Measurements from ENCODE around the gene MIX23. TPM values are rescaled to one million over a fixed set of nuclear protein-coding genes. Genes with fewer than 3 reads are reported as not detected.

Gene MIX23
- total RNA-seq, 4 donors from 2014 or later, result 9.9 to 32.8 (median 23.3) TPM

DNA sequence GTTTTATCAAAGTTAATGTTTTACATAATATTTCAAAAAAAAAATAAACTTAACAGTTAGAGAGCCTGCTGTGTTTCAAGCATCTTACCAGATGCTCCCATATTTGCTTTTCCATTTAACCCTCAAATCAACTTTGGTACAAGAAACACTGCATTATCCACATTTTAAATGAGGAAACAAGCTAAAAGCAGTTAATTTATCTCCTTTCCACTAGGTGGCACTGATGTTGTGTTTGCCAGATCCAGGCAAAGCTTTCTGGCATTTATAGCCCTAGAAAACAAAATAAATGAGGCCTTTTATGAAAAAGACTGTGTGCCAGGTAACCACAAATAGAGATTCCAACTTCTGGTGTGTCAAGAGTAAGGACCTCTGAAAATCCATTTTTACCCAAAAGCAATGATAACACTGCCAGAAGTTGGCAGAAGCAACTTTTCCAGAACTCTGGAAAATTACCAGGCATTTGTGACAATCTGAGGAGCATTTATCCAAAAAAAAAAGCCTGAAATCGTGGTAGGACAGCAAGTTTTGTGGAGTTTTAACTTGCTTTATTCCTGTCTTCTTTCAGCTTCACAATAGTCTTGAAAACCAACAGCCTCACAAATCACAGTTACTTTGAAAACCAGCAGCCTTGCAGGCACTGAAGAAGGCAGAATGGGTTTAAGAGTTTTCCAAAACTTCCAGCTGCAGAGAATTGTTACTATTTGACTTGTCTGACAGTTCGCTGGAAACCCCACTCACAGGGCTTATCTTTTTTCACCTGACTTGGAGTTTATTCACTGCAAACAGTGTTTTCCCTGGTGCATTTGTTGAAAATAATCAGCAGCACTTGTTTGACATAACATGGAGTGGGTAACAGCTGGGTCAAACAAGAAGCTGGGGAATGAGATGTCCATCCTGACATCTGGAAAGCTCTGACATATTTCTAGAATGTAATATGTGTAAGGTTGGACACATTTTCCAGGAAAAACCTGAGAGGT is 10.1 kb upstream of the MIX23 start:
- H3K36me3 ChIP-seq, result peaks cover 0 to 5% (median 0%) of the 10 kb centered on the region in 3 donors
- H3K4me3 ChIP-seq, result no peak overlapping the region
- TF ChIP-seq CTCF (IDR thresholded peaks at IDR 0.05) (peak; percentile 40 to 78 (median 75)), POLR2A (IDR thresholded peaks at IDR 0.05) (no peak)
- no peaks in the 10 kb centered on the region for H3K4me1 ChIP-seq
- no peaks in the 10 kb centered on the region for H3K27me3 ChIP-seq
- no peak overlapping the region for H3K27ac ChIP-seq
- no peaks in the 10 kb centered on the region for H3K9me3 ChIP-seq
- DNase-seq, result no peak

GRCh38 chr3:122391681-122392446 is 8.8 kb upstream of the MIX23 start:
- TF ChIP-seq CTCF (IDR thresholded peaks at IDR 0.05) (no peak), POLR2A (IDR thresholded peaks at IDR 0.05) (no peak)
- Histone ChIP-seq H3K9me3 (no peaks in the 10 kb centered on the region), H3K4me1 (no peaks in the 10 kb centered on the region), H3K4me3 (no peak overlapping the region), H3K27ac (no peak overlapping the region), H3K36me3 (peaks cover 0 to 5% (median 0%) of the 10 kb centered on the region in 3 donors), H3K27me3 (no peaks in the 10 kb centered on the region)
- no peak for DNase-seq

- H3K27ac ChIP-seq, result no peak overlapping the region
Measured at GRCh38 chr3:122390665-122391064, 7.6 kb upstream of the MIX23 start.

DNA sequence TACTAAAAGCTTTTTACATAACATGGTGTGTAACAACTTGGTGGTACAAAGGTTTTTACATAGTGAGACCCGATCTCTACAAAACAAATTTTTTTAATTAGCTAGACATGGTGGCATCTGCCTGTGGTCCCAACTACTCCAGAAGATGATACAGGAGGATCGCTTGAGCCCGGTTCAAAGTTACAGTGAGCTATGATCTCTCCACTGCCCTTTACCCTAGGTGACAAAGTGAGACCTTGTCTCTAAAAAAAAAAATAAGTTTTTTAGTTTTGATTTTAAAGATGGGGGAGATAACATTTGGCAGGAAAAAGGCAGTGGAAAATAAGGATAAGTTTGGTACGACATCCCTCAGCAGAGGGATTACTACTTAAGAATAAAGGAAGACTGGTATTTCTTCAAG is 6.9 kb upstream of the MIX23 start:
- DNase-seq, result no peak
- Histone ChIP-seq H3K4me3 (no peak overlapping the region), H3K27me3 (no peaks in the 10 kb centered on the region), H3K27ac (no peak overlapping the region), H3K9me3 (no peaks in the 10 kb centered on the region), H3K4me1 (peaks cover 0 to 13% (median 0%) of the 10 kb centered on the region in 4 donors), H3K36me3 (peaks cover 0 to 5% (median 0%) of the 10 kb centered on the region in 3 donors)
- TF ChIP-seq CTCF (IDR thresholded peaks at IDR 0.05) (no peak), POLR2A (IDR thresholded peaks at IDR 0.05) (no peak)

More at GRCh38 chr3:122390665-122391064, 7.6 kb upstream of the MIX23 start:
- no peak overlapping the region for H3K4me3 ChIP-seq
- peaks cover 0 to 5% (median 0%) of the 10 kb centered on the region in 4 donors for H3K4me1 ChIP-seq
- H3K36me3 ChIP-seq, result peaks cover 0 to 5% (median 0%) of the 10 kb centered on the region in 3 donors
- no peak for DNase-seq
- TF ChIP-seq CTCF (IDR thresholded peaks at IDR 0.05) (no peak), POLR2A (IDR thresholded peaks at IDR 0.05) (no peak)
- H3K9me3 ChIP-seq, result no peaks in the 10 kb centered on the region
- H3K27me3 ChIP-seq, result no peaks in the 10 kb centered on the region

- H3K27ac ChIP-seq, result no peak overlapping the region
- peaks cover 0 to 16% (median 0%) of the 10 kb centered on the region in 4 donors for H3K4me1 ChIP-seq
- H3K4me3 ChIP-seq, result no peak overlapping the region
- no peak for TF ChIP-seq POLR2A (IDR thresholded peaks at IDR 0.05)
- no peak for TF ChIP-seq CTCF (IDR thresholded peaks at IDR 0.05)
- DNase-seq, result no peak
- H3K9me3 ChIP-seq, result no peaks in the 10 kb centered on the region
- no peaks in the 10 kb centered on the region for H3K27me3 ChIP-seq
- H3K36me3 ChIP-seq, result peaks cover 0 to 5% (median 0%) of the 10 kb centered on the region in 3 donors
Measured at GRCh38 chr3:122389197-122389596, 6.2 kb upstream of the MIX23 start.
